KOPT-K1 (cell line): Measurements from ENCODE around the gene TTLL11.

Source experiments
- H3K27ac ChIP-seq: fragments of 200-600 bp; sonication (generic); 2 replicates; pipeline ENCODE4 v1.5.1; 2016; ENCODE audit warnings: antibody characterized with exemption, mild to moderate bottlenecking, low read depth, low read length; ENCODE audit not compliant: poor library complexity, severe bottlenecking
- H3K36me3 ChIP-seq: fragments of 200-600 bp; sonication (generic); 2 replicates; pipeline ENCODE4 v1.5.1; 2017; ENCODE audit warnings: antibody characterized with exemption, mild to moderate bottlenecking, low read length, moderate library complexity; ENCODE audit not compliant: insufficient read depth
- H3K9me3 ChIP-seq: fragments of 200-600 bp; sonication (generic); 2 replicates; pipeline ENCODE4 v1.5.1; 2017; ENCODE audit warnings: antibody characterized with exemption, low read length, mild to moderate bottlenecking; ENCODE audit not compliant: insufficient read depth, poor library complexity, severe bottlenecking

Gene TTLL11

GRCh38 chr9:121839726-121840500 is 253.2 kb downstream of the TTLL11 start:
- Histone ChIP-seq H3K9me3 (peaks cover 12% of the 10 kb centered on the region), H3K36me3 (no peaks in the 10 kb centered on the region), H3K27ac (no peak overlapping the region)

- Histone ChIP-seq H3K36me3 (no peaks in the 10 kb centered on the region), H3K27ac (no peak overlapping the region), H3K9me3 (peaks cover 3% of the 10 kb centered on the region)
These were observed 254.1 kb downstream of the TTLL11 start for GRCh38 chr9:121838746-121839669.

- Histone ChIP-seq H3K27ac (no peak overlapping the region), H3K36me3 (no peaks in the 10 kb centered on the region), H3K9me3 (no peaks in the 10 kb centered on the region)
These were observed 255.8 kb downstream of the TTLL11 start for GRCh38 chr9:121837113-121837961.

- no peaks in the 10 kb centered on the region for H3K36me3 ChIP-seq
These were observed 256.7 kb downstream of the TTLL11 start for GRCh38 chr9:121836366-121836885.

GRCh38 chr9:121835587-121836365 is 257.3 kb downstream of the TTLL11 start:
- no peaks in the 10 kb centered on the region for H3K9me3 ChIP-seq
- no peak overlapping the region for H3K27ac ChIP-seq
- H3K36me3 ChIP-seq: no peaks in the 10 kb centered on the region

More at GRCh38 chr9:121836366-121836885, 256.7 kb downstream of the TTLL11 start:
- Histone ChIP-seq H3K9me3 (no peaks in the 10 kb centered on the region), H3K27ac (no peak overlapping the region)

GRCh38 chr9:121833061-121833460 is 260.0 kb downstream of the TTLL11 start:
- Histone ChIP-seq H3K27ac (no peak overlapping the region), H3K36me3 (no peaks in the 10 kb centered on the region), H3K9me3 (no peaks in the 10 kb centered on the region)

- H3K36me3 ChIP-seq: no peaks in the 10 kb centered on the region
- H3K9me3 ChIP-seq: no peaks in the 10 kb centered on the region
- H3K27ac ChIP-seq: no peak overlapping the region
These were observed 261.2 kb downstream of the TTLL11 start for GRCh38 chr9:121831869-121832268.

GRCh38 chr9:121830441-121831140 is 262.5 kb downstream of the TTLL11 start:
- H3K9me3 ChIP-seq: no peaks in the 10 kb centered on the region
- H3K27ac ChIP-seq: no peak overlapping the region
- no peaks in the 10 kb centered on the region for H3K36me3 ChIP-seq

GRCh38 chr9:121827251-121827967 is 265.7 kb downstream of the TTLL11 start:
- Histone ChIP-seq H3K27ac (no peak overlapping the region), H3K9me3 (no peaks in the 10 kb centered on the region), H3K36me3 (no peaks in the 10 kb centered on the region)

GRCh38 chr9:121826711-121827110 is 266.4 kb downstream of the TTLL11 start:
- H3K9me3 ChIP-seq: no peaks in the 10 kb centered on the region
- H3K27ac ChIP-seq: no peak overlapping the region
- no peaks in the 10 kb centered on the region for H3K36me3 ChIP-seq

- Histone ChIP-seq H3K9me3 (no peaks in the 10 kb centered on the region), H3K36me3 (no peaks in the 10 kb centered on the region), H3K27ac (no peak overlapping the region)
These were observed 267.9 kb downstream of the TTLL11 start for GRCh38 chr9:121825031-121825691.

GRCh38 chr9:121824651-121825030 is 268.5 kb downstream of the TTLL11 start:
- Histone ChIP-seq H3K36me3 (no peaks in the 10 kb centered on the region), H3K27ac (no peak overlapping the region), H3K9me3 (no peaks in the 10 kb centered on the region)
